ENCODE measurements around the gene RGS10. TPM values are rescaled to one million over a fixed set of nuclear protein-coding genes. Genes with fewer than 3 reads are reported as not detected.

Gene RGS10
- total and polyA plus RNA-seq, 9 of the 15 experiments (the other 6 are each of a cell fraction or from before 2014, with no cell fraction given), result 31.9 to 123 (median 62.1) TPM

DNA sequence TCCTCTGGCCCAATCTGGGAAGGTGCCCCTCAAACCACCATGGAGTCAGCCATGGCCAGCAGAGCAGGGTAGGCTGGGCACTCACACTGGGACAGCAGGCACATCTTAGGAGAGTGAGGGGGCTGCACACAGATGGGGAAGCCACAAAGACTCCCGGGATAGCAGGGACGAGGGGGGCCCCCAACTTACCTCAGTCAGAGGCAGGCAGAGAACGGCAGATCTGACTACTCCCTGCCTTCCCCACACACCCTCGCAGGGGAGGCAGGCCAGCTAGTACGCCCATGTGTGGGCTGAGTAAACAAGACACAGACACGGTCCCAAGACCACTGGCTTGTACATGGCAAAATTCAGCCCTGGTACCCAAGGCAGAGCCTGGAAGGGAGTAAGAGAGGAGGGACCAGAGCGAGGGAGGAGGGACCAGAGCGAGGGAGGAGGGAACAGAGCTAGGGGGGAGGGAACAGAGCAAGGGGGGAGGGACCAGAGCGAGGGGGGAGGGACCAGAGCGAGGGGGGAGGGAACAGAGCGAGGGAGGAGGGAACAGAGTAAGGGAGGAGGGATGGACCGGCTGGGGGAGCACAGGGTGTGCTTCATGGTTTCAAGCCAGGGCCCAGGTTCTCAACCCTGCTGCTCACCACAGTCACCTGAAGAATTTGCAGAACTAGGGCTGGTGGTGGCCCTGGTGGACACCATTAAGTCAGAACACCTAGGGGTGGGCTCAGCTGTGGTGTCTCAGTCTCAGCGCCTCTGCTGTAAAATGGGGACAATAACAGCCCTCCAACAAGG is 73.8 kb downstream of the RGS10 start:
- Histone ChIP-seq H3K27ac (ENCODE audit: extremely low read depth, low read depth, low read length) (no peak overlapping the region), H3K9me3 (replicated peaks; ENCODE audit: control insufficient read depth, insufficient read depth, low read depth, low read length) (no peaks in the 10 kb centered on the region; the same call in 1 of the 2 replicates), H3K9me1 (ENCODE audit: control insufficient read depth, insufficient read depth, low read length) (no peaks in the 10 kb centered on the region), H2AFZ (ENCODE audit: low read depth, low read length) (0 out of 2 replicates have a peak overlapping the region, but pooled peaks have one; percentile 40), H3K4me2 (ENCODE audit: insufficient read depth, low read length) (no peak overlapping the region), H3K27me3 (ENCODE audit: control insufficient read depth in 2 of 2, insufficient read depth in 2 of 2, low read length in 2 of 2) (no peaks in the 10 kb centered on the region; a peak in 1 of 5 replicates), H3K4me3 (no peak overlapping the region), H3K36me3 (ENCODE audit: control insufficient read depth, insufficient read depth, low read length) (no peaks in the 10 kb centered on the region), H3K4me1 (replicated peaks in 1 of 2; ENCODE audit: control insufficient read depth in 2 of 2, insufficient read depth in 2 of 2, low read length in 2 of 2) (peaks cover 4 to 5% of the 10 kb centered on the region in 2 experiments; a peak in 3 of 5 replicates), H3K9ac (ENCODE audit: insufficient read depth in 1 of 2, low read depth in 2 of 2, low read length in 2 of 2) (no peak overlapping the region), H4K20me1 (replicated peaks; ENCODE audit: control insufficient read depth, insufficient read depth, low read length) (no peaks in the 10 kb centered on the region), H3K79me2 (ENCODE audit: control insufficient read depth, insufficient read depth, low read length) (no peaks in the 10 kb centered on the region)
- FAIRE-seq, result no peak
- no TSS peak for BruUV-seq (replicated peaks)
- ChIA-PET CTCF (ENCODE audit: low intra/inter-chr PET ratio) (no interaction called here), POLR2A (interaction anchor here (0.8 kb wide), 1 partner anchor 30 kb away, joined by 3 read pairs; no protein-coding TSS in a partner anchor)
- in situ Hi-C loops (cut with MboI), result no loop called here
- intact Hi-C loops (cut with micrococcal nuclease), result no loop called here
- WGBS (ENCODE audit: insufficient coverage, low coverage, missing lambda C conversion rate), result 28% methylated on average over 7 of the region's 13 CpGs
- peak; percentile 63; the same call in 2 of the 3 replicates for ATAC-seq
- no peak for TF ChIP-seq ZBTB34 (CRISPR knock-in tag; IDR thresholded peaks at IDR 0.05)
- peak; percentile 93 for TF ChIP-seq ZNF263 (CRISPR knock-in tag; IDR thresholded peaks at IDR 0.05; ENCODE audit: borderline replicate concordance)
- DNase-seq (ENCODE audit: extremely low read depth in 1 of 4, low spot score in 3 of 4), result peak; percentile 33 to 66 (median 64)
